CD4-positive, alpha-beta T cell treated with Interleukin-12 subunit alpha and Interleukin-12 subunit beta, for 1 hour (primary cell): Measurements from ENCODE around the gene PLB1.
"Not testable (repeated sequence)": the region's sequence is repeated elsewhere in the genome, so short reads cannot be mapped to it uniquely, and the experiment has no call there.

Source experiments
- DNase-seq: peaks from one replicate; pipeline ENCODE4 v3.0.0-alpha.2; 2020

PLB1 gene

DNA sequence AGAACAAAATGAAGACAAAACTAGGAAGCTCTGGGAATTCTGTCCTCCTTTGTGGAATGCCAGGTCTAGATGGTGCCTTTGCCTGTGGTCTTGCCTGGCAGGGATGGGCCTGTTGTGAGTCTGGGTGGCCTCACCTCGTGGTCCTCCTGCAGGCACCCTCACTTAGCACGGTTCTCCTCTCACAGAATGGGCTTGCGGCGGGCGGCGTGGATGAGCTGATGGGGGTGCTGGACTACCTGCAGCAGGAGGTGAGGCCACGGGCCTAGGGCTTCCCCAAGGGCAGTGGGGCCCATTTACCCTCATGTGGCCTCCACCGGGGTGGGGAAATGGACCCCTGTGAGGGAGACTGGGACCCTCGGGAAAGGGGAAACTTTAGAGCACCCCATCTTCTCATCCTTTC is 42.3 kb downstream of the PLB1 start:
- DNase-seq = no peak

DNA sequence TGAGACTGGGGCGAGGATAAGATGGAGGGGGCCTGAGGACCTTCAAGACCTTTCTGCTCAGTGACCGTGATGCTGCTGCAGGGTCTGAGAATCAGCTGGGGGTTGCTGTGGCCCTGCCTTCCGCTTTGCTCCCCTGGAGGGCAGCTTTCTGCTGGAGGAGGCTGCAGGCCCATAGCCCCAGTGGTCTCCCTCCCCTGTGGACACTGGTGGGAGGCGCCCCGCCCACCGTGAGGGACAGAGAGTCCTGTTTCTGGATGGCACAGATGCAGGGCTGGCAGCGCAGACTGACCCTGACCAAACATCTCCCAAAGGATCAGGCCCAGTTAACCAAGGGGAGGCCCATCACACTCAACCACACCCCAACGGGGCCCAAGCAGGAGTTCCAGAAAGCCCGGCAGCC is 42.8 kb downstream of the PLB1 start:
- DNase-seq = no peak

GRCh38 chr2:28539118-28539541 is 43.3 kb downstream of the PLB1 start:
- DNase-seq = no peak

DNA sequence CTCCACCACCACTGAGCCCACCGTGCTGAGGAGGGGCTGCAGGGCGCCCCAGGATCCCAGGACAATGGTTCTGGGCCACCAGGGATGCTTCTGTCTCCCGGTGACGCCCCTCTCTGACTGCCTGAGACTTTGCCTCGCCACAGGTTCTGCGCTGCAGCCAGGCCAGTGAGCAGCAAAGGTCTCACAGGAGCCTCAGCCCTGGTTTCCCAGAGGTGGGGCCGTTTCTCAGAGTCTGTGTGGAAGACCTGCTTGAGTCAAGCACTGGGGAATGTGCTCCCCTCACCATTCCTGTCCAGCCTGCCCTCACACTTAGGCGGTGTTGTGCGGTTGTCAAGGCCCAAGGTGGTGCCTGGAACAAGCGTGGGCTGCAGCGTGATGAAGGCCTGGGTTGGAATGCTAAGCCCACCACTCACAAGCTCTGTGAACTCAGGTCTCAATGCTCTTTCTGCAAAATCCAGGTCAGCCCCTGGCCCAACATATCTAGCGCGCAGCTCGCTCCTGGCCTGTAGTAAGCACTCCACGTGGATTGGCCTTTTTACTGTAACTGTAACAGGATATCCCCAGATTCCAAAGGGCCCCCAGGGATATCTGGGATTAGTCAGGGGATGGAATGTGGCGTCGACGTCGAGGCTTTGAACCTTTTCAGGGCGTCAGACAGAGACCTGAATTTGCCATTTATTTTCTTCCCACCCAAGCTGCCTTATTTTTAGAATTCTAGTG is 47.6 kb downstream of the PLB1 start:
- no peak for DNase-seq

- DNase-seq = no peak
Observed at GRCh38 chr2:28544036-28544346, 48.1 kb downstream of the PLB1 start.

GRCh38 chr2:28544405-28544921 is 48.6 kb downstream of the PLB1 start:
- peak; percentile 36 for DNase-seq

DNA sequence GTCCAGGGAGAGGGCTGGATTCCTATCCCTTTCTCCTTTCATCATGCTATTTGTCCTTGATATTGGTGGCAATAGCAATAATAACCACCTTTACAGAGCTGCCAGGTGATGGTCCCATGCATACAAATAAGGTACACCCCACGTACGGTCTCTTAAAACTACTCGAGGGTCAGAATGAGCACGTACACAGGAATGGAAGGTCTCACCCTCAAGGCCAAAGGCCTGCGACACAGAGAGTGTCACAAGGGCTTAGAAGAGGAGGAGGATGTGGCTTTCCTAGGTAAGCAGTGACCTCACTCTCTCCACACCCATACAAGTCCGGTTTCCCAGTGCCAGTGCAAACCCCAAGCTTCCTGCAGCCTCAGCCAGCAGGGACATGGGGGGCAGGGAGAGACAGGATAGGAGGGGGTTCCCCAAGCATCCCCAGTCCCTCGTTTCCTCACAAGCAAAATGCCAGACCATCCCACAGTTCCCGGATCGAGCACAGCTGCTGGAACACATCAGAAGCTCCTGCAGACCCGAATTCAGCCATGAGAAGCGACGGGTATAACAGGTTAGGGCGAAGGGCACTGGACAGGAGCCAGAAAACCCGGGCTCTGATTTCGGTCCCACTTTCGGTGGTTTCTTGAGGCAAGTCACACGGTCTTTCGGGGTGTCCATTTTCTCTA is 49.2 kb downstream of the PLB1 start:
- peak; percentile 27 for DNase-seq

GRCh38 chr2:28545590-28546200 is 49.8 kb downstream of the PLB1 start:
- peak; percentile 39 for DNase-seq

- no peak for DNase-seq
Observed at GRCh38 chr2:28546242-28546641, 50.4 kb downstream of the PLB1 start.

DNA sequence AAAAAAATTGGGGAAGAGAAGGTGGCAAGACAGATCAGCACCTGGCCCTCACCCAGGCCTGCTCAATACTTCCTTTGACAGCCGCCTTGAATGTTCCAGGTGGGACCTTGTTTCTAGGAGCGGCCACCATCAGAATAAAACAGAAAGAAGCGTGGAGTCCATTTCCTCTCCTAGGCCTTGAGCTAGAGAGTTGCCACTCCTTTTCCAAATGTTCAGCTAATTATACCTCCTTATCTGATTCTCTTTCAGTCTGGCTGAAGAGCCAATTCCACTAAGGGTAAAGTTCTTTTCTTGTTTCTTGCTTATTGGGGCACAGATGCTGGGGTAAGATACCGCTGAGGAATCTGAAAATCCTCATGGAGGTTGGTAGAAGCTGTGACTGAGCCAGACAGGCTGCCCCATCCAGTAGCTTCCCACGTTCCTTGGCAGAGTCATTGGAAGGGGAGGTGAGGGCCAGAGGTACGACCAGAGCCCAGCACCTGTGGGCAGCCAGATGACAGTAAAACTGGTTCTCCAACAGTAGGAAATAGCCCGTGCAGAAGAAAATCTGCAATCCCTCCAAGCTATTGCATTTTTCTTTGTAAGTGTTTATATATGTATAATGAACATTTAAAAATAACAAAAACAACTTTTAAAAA is 51.5 kb downstream of the PLB1 start:
- DNase-seq = no peak

DNA sequence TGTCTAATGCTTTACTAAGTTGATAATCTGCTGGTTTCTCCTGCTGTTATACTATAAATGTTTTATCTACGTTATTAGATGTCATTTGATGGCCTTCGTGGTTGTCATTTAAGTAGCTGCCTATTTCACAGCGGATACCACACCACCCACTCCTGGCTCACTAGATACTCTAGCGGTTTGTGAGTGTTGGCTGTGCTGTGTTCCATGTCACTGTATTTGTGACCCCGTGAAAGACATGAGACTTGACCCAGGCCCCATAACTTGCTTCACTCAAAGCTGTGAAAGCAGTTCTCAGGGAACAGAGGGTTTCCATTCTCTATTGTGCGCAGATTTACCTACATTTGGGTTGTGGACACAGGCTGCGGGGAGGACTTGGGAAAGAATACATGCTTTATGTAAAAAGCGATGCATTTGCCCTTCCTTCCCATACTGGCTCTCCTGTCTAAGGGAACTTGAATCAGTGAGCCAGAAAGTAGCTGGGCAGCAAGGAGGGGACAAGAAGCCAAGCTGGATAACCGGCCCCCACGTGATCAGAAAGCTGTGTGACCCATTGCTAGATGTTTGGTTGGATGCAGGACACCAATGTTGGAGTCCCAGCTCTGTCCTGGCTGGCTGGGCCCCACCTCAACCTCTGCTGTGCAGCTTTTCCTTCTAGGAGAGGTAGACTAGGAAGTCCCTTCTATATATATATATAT is 52.2 kb downstream of the PLB1 start:
- DNase-seq = peak; percentile 40

DNA sequence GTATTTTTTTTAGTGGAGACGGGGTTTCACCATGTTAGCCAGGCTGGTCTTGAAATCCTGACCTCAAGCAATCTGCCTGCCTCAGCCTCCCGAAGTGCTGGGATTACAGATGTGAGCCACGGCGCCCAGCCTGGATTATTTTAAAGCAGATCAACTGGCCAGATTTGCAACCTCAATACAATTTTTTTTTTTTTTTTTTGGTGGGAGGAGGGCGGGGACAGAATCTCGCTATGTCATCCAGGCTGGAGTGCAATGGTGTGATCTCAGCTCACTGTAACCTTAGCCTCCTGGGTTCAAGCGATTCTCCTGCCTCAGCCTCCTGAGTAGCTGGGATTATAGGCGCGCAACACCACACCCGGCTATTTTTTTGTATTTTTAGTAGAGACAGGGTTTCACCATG is 54.5 kb downstream of the PLB1 start:
- not testable (repeated sequence) for DNase-seq

DNA sequence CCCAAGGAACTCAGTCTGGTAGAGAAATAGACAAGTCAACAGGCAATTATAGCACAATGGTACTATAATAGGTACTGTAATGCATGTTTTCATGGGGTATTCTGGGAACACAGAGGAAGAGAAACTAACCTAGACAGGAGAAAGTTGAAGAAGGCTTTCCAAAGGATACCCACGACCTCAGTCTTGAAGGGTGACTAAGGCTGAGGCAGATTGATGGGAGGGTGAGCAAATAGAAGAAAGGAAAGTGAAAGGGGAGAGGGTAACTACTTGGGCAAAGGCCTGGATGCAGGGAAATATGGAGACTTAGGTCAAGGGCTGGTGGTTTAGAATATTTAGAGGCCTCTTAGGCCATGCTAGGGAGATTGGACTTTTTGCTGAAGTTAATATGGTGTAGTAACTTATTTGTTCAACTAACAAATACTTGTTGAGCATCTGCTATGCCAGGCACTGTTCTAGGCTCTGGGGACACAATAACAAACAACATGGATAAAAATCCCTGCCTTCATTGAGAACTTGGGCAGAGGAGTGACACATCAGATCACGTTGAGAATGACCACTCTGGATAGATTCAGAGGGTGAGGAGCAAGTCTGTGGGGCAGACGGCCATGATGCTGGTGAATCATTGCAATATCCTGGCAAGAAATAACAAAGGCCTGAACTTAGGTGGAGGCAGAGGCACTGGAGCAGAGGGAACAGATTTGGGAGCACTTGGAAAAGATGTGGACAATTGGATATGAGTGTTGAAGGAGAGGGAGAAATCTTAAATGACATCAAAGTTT is 56.4 kb downstream of the PLB1 start:
- no peak for DNase-seq

- no peak for DNase-seq
Observed at GRCh38 chr2:28556303-28556702, 60.4 kb downstream of the PLB1 start.

DNA sequence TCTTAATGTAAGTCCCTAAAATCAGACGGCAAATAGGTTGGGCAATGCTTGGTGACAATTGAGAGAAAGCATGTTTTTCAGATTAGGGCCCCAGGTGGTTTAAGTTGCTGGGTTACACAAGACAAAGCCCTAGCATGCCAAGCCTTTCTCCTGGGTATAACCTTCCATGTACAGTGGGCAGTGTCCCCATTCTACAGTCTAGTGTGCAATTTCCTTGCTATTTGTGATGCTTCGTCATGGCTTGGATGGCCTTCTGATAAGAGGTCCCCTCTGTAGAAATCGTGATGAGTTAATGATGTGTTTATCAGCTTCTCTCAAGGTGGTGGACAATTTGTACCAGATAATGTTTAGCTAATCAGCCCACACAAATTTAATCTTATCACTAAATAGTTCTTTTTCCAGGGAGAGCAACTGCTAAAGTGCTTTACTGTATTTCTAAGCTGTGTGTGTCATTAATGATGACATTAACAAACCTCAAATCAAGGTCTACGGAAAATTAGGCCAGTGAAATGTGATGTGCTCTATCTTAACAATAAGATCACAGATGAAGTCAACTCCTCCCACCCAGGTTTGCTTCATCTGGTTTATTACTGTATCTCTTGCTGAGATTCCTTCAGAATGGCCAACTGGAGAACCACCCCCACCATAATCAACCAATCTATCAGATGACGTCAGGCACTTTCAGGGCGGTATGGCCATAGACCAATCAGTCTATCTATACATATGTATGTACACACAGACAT is 61.7 kb downstream of the PLB1 start:
- no peak for DNase-seq

GRCh38 chr2:28558158-28558820 is 62.4 kb downstream of the PLB1 start:
- DNase-seq = no peak

DNA sequence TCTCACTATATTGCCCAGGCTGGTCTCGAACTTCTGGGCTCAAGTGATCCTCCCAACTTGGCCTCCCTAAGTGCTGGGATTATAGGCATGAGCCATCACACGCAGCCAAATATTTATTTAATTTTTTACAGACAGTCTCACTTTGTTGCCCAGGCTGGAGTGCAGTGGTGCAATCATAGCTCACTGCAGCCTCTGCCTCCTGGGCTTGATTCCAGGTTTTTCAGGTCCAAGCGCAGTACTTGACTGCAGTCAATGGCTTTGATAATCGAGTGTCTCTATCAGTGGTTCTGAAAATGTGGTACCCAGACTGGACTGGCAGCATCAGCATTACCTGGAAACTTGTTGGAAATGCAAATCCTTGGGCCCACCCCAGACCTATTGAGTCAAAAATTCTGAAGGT is 63.1 kb downstream of the PLB1 start:
- DNase-seq = no peak

- DNase-seq = no peak
Observed at GRCh38 chr2:28563869-28564268, 68.0 kb downstream of the PLB1 start.

GRCh38 chr2:28564346-28564745 is 68.5 kb downstream of the PLB1 start:
- DNase-seq = no peak

DNA sequence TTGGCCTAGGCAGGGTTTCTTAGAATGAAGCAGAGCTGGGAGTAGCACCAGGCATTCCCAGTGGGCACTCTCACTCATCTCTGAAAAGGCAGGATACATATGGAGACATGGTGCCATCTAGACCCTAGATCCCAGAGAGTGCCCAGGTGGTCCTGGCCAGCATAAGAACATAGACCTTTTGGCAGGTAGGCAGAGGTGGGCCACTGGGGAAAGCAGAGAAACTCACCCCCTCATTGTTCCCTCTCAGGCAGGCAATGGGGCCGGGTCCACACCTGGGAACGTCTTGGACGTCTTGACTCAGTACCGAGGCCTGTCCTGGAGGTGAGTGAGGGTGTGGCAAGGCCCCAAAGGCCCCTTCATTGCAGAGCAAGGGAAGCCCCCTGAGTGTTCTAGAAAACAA is 69.2 kb downstream of the PLB1 start:
- no peak for DNase-seq

DNA sequence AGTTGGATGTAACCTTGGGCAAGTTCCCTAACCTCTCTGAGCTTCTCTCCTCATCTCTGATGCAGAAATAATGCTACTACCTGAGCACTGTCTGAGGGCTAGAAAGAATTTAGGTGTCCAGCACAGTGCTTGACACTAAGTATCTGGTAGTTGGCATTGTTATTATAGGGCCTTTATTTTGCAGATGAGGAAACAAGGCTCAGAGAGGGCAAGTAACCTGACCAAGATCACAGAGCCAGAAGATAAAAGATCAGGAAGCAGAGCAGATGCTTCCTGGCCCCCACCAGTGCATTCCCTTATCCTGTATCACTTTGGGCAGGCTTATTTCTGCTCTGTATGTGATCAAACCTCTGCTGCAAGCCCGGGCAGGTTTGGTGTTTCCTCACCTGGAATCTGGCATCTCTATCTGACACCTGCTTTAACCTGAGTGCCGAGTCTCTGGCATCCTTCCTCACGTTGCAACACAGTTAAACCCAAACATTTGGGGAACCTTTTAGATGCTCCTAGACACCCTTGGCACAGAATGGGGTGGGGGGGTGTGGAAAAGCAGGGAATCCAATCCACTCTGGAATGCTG is 69.9 kb downstream of the PLB1 start:
- DNase-seq = no peak
